ENCODE results near the gene STAT2.
A peak's percentile ranks its signal among the peaks of the same experiment; 100 is the strongest.
"Not testable (repeated sequence)": the region's sequence is repeated elsewhere in the genome, so short reads cannot be mapped to it uniquely, and the experiment has no call there.

The STAT2 gene

DNA sequence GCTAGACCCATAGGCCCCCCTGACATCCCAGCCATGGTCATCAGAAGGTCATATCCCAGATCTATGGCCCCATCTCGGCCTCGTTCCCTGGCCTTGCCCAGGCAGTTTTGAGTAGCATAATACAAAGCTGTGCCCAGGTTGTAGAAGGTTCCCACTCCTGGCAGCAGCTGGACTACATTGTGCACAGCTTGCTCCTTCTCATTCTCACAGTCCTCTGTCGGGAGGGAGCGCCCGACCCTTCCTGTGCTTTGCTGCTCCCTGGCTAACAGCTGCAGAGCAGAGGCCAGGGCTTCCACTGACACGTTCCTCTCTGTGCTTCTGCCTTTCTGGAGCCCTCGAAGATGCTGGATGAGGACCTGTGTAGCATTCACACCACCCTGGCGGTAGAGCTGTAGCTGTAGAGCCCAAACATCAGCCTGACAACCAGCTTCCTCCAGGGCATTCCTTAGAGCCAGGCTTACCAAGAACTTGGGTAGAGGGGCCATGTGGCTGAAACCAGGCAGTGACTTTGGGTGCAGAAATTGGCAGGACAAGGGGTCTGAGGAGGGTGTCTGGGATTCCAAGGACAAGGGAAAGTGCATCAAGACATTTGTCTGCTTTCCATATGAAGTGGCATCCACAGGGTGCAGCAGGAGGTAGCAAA is 1.7 kb upstream of the STAT2 start:
- no peak for DNase-seq

DNA sequence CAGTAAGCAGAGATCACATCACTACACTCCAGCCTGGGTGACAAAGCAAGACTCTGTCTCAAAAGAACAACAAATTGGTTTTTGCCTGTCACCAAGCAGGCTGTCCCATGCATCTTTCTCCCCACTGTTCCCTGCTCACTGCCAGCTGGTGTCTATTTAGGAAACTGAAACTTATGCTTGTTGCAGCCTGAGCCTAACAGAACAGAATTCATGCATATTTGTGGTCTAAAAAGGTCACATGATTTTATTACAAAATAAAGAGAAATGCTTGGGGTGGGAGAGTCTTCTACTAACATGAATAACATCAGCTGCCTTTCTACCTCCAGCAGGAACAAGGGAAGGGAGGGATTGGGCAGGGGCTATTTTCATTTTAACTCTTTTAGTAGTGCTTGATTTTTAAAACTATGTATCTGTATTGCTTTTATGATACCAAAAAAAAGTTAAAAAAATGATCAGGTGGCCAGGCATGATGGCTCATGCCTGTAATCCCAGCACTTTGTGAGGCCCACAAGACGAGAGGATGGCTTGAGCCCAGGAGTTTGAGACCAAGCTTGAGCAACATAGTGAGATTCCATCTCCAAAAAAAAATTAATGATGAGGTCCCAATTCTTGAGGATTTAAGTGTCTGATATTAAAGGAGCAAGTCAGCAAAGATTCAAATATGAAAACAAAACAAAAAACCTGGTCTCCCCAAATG is 923 bp downstream of the STAT2 start:
- DNase-seq: no peak

DNA sequence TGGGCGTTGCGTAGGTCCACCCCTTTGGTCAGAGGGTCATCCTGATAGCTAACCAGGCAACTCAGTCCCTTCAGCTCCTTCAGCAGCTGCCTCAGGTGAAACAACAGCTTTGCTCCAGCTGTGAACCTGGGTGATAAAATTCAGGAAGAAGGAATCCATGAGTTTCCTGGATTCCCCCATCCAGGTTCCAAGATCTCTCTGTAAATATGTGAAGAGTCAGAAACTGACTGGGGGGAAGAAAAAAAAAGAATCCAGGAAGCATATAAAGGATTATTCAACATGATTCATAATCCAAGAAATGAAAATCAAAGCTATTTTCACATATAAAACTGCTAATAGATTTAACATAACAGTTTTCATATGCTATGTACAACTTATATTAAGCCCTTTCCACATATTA is 8.6 kb downstream of the STAT2 start:
- DNase-seq: no peak

- no peak for DNase-seq
Measured at GRCh38 chr12:56350662-56351061, 9.2 kb downstream of the STAT2 start.

DNA sequence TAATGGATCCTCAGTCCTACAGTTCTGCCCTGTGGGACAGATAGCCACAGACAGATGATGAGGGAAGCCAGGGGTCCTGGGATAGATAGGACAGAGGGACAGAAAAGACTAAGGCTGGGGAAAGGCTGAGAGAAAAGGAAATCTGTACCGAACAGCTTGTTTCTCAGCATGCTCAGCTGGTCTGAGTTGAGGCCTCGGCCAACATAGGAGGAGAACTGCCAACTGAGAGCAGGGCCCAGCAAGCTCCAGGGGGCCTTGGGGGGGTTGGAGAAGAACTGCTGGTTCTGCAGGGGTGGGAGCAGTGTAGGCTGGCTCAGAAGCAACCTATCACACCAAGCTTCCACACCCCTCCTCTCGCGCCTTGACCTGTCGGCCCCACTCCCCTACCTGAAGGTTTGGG is 11.1 kb downstream of the STAT2 start:
- no peak for DNase-seq

GRCh38 chr12:56347255-56347654 is 12.7 kb downstream of the STAT2 start:
- not testable (repeated sequence) for DNase-seq

- DNase-seq: no peak
Measured at GRCh38 chr12:56346675-56347074, 13.2 kb downstream of the STAT2 start.

DNA sequence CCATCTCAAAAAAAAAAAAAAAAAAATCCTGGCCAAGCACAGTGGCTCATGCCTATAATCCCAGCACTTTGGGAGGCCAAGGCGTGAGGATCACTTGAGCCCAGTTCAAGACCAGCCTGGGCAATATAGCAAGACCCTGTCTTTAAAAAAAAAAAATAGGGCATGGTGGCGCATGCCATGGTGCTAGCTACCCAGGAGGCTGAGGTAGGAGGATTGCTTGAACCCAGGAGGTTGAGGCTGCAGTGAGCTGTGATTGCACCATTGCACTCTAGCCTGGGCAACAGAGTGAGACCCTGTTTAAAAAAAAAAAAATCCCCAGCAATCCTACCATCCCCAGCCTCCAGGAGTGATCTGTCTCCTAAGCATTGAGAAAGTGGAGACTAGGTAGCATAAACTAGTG is 17.6 kb downstream of the STAT2 start:
- DNase-seq: not testable (repeated sequence)

DNA sequence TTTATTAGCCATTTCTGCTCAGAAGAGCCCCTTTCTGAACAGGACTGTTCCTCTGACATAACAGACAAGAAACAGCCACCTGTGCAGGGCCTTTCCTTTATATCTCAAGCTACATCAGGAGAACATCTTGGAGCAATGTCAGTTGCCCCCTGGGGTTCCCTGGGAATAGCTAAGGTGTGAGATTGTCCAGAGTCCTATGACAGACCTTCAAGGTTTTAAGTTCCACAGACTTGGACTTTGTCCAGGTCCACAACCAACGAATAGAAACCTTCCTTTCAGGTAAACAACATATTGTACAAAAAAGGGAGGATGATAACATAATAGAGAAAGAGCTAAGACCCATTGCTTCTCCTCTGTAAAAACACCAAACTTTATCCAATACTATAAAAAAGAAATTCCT is 18.3 kb downstream of the STAT2 start:
- no peak for DNase-seq

DNA sequence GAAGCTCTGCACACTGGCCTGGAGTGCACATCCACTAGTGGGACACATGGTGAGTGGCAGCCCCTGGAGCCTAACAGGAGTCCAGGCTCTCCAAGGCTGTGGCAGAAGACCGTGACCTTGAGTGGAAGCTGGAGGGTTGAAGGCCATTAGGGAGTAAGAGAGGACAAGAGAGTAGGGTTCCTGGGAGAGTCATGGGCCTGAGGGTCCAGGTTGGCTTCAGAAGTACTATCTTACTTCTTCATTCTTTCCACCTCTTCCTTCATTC is 20.8 kb downstream of the STAT2 start:
- no peak for DNase-seq

DNA sequence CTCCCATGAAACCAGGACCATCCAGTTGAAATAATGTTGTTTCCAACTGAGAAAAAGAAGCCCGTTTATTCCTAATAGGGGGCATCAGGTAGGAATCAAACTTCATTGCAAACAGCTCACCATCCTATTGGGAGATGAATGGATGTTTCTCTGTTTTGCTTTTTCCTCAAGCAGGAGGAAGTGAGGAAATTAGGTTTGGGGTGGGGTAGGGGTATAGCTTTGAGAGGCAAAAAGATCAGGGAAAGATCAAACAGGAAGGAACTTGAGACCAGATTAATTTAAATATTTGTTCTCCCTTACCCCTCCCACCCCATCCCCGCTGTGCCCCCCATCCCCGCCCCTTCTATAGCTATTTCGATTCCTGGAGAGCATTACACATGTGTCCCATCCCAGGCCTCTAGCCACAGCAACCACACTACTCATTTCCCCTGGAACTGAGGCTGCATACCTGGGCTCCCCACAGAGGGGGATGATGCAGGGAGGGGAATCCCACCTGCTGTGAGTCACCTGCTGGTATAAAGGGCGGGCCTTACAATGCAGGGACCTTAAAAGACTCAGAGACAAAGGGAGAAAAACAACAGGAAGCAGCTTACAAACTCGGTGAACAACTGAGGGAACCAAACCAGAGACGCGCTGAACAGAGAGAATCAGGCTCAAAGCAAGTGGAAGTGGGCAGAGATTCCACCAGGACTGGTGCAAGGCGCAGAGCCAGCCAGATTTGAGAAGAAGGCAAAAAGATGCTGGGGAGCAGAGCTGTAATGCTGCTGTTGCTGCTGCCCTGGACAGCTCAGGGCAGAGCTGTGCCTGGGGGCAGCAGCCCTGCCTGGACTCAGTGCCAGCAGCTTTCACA is 21.4 kb downstream of the STAT2 start, which contains the start of gene IL23A:
TSS of gene IL23A (plus strand) at position 577 of the 850 bp plus-strand sequence. CDS start at position 738, 161 bp downstream.
- DNase-seq: no peak

DNA sequence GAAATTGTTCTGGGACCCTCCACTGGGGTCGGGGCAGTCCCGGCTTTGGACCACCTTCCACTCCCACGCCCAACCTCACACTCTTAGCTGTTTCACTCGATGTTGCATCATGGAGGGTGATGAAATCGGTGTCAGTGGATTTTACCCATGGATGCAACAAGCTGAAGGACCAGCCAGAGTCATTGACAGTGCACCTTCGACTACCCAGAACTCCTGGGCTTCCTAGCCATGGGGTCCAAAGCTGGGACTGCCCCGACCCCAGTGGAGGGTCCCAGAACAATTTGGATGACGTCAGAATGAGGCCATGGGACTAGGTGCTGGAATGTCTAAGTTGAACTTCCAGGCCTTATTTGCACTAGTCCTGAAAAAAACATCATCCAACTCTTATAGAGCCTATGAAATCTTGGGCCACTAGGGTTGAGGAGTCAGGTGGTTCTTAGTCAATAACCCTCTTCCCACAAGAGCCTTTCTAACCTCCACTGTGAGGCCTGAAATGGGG is 22.1 kb downstream of the STAT2 start:
- DNase-seq: no peak

DNA sequence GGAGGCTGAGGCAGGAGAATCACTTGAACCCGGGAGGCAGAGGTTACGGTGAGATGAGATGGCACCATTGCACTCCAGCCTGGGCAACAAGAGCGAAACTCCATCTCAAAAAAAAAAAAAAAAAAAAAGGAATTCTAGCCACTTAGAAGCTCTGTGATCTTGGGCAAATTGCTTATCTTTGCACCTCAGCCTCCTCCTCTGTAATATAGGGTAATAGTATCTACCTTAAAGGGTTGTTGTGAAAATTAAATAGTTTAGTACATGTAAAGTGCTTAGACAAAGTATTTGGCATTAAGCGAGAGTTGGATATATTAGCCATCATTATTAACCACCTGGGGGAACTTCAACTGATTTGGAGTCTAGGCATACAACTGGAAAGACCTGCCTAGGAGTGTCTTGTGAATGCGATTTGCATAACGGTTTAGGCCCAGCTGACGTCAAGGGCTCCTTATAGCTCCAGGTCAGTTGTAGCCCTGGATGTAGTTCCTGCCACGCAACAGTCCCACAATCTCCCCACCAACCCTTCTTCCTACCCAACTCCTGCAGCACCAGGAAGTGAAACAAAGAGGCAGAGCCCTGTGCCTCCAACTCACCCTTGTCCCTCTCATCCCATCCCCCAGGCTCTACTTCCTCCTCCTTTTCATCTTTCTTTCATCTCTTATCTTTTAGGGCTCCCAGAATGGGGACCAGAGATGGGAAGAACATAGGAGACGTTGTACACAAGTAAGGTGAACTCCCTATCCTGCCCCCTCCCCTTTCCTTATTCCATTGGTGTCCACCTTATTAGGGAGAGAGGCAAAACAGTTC is 23.3 kb downstream of the STAT2 start:
- no peak for DNase-seq

DNA sequence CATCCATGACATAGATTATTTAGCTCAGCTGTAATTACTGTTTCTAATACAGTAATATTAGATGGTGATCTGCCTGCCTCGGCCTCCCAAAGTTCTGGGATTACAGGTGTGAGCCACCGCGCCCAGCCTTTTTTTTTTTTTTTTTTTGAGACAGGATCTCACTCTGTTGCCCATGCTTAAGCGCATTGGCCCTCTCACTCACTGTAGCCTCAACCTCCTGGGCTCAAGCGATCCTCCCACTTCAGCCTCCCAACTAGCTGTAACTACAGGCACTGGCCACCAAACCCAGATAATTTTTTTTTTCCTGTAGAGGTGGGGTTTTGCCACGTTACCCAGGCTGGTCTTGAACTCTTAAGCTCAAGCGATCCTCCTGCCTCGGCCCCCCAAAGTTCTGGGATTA is 24.4 kb downstream of the STAT2 start:
- not testable (repeated sequence) for DNase-seq

- no peak for DNase-seq
Measured at GRCh38 chr12:56334490-56334793, 25.5 kb downstream of the STAT2 start.

GRCh38 chr12:56333679-56334489 is 26.0 kb downstream of the STAT2 start, which contains the start of gene PAN2:
PAN2 (minus strand) TSS chr12:56334000; CDS start chr12:56333094, 906 bp downstream.
- DNase-seq: peak; percentile 94

- DNase-seq: no peak
Measured at GRCh38 chr12:56333197-56333678, 26.7 kb downstream of the STAT2 start.

- no peak for DNase-seq
Measured at GRCh38 chr12:56332512-56333196, 27.3 kb downstream of the STAT2 start.

DNA sequence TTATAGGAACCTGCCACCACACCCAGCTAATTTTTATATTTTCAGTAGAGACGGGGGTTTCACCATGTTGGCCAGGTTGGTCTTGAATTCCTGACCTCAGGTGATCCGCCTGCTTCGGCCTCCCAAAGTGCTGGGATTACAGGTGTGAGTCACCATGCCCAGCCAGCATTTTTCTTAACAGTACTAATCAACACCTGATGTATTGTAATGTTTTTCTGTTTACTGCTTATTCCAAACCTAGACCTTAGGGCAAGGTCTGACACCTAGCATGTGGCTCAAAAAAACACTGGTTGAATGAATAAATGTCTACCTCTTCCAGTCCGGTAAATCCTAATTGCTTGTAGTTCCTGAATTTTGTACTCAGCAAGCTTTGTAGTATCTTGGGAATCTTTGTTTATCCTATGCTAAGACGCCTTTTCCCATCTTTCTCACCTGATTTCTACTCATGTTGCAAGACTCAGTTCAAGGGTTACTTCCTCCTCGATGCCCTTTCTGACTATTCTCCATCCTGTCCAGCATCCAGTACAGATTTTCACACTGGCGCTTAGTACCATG is 28.9 kb downstream of the STAT2 start:
- no peak for DNase-seq

DNA sequence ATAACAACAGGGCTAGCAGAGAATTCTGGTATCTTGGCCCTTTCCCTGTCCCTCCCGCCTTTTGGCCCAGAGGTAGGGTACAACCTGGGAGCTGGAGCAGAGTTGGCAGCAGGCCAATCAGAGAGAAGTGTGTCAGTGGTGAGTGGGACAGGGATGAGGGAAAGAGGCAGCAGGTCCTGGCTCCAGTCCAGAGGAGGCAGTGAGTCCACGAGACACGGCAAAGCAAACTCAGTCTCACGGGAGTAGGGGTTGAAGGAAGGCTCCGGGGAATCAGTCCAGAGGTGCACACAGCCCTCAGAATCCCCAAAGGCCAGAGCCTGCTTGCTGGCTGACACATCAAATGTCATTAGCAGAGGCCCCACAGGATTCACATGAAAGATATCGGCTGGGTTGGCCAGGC is 33.4 kb downstream of the STAT2 start:
- DNase-seq: no peak

GRCh38 chr12:56326126-56326525 is 33.8 kb downstream of the STAT2 start:
- DNase-seq: no peak
